Ishikawa (cell line): ENCODE results near the gene HLCS.

ENCODE experiments used
- EGR1 ChIP-seq: IDR thresholded peaks from 2 replicates; pipeline ENCODE4 v1.6.1; 2012
- REST ChIP-seq: IDR thresholded peaks from 2 replicates; pipeline ENCODE4 v1.6.1; 2012; ENCODE audit warnings: low read depth, mild to moderate bottlenecking
- ZBTB7A ChIP-seq: IDR thresholded peaks from 2 replicates; pipeline ENCODE4 v1.6.1; 2012; ENCODE audit warnings: low read depth

GRCh38 chr21:36735724-36736320 lies 230.6 kb downstream of the HLCS start:
- TF ChIP-seq ZBTB7A (no peak), REST (no peak), EGR1 (no peak)
